A549 treated with AZD2906 at 1 μM for 4 hours (cell line): ENCODE results near the gene GAS2. TPM values are rescaled to one million over a fixed set of nuclear protein-coding genes. Genes with fewer than 3 reads are reported as not detected.

Source experiments
- total RNA-seq: library from RNA; stranded (reverse); fragments of 200-300 nt; extraction: Qiagen RNA extraction; gene quantifications from 5 replicates; pipeline ENCODE4 v1.2.3, GENCODE V29; 2022

Gene GAS2
- total RNA-seq = 0.52 to 0.91 TPM (median 0.76 TPM) in 5 replicates

DNA sequence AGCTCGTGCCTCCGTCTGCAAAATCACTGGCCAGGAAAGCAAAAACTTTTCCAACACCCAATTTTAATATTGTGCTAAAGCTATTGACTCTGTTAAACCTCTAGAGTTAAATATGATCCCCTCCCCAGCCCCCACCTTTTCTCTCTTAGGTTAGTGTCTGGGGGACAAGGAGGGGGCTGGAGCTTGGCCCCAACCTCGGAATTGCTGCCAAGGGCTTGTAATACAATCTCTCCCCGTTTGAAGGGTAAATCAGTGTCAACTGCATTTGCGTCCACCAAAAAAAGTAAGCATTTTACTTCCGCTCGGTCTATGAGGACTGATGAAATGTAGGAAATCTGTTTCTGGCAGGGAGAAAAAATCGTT, at the start of gene GAS2:
TSS of gene GAS2 (plus strand) at position 287 of the 363 bp plus-strand sequence. CDS start 8,259 bp downstream, outside the sequence.

DNA sequence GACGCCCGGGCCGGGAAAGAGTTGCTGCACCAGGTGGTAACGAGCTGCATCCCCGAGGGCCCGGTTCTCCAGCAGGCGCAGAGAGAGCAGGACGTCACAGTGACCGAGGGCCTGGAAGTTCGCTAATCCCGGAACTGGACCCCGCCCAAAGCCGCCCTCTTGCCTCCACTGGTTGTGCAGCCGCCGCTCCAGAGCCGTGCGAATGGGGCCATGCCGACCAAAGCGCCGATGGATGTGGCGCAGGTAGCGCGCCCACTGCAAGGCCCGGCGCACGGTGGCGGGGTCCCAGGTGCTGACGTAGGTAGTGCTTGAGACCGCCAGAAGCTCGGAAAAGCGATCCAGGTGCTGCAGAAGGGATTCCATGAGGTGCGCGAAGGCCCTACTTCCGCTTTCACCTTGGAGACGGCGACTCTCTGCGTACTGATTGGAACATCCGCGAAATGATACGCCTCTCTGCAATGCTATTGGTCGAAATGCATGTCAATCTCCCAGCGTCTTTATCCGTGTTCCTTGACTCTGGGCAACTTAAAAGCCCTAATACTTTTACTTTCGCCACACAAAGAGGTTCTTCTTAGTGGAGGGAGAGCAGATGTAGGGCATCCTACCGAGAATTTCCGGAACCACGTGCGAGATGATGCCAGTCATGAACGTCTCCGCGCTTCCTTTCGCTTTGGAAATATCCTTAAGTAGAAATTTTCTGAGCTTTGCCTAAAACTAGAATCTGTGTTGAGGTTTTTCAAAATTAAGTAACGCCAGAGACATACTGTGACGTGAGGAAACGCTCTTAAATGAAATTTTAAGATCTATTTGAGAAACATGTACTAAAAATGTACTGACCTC, 40.7 kb upstream of the GAS2 start, which contains the start of gene FANCF:
TSS of gene FANCF (minus strand) at position 376 of the 840 bp plus-strand sequence. CDS start at position 363, 13 bp downstream.

DNA sequence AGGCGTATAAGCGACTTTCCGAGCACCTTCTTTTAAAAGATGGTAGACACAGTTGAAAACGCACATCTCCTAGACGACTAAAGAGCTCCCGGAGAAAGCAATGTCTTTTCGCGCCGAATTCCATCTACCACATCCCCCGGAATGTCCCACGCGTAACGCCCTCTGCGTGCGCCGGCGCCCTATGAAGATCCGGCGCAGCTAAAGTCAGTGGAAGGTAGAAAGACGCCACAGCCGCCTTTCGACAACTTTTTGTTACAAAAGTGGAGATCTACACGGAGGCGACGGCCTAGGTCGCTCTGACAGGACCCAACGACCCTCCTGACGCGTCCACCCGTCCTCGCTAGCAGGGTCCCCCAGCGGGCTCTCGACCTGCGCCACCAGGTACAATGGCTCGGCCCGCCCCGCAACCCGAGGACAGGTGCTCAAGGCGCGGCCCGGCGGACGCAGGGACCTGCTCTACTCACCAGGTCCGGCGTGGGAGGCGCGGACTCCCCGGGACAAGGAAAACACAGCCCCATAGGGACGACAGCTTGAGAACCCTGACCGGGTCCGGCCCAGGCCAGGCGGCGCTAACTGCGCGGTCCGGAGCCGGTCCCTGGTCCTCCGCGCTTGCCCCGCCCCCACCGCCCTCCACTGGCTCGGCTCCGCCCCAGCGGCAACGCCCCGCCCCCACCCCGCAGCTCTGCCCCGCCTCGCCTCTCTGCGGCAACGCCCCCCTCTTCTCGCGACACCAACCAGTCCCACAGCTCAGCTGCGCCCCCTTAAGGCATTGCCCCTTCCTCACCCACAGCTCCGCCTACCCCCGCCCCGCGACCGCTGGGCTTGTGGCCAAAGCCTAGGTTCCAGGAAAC, 163.0 kb downstream of the GAS2 start, which contains the start of gene SVIP:
TSS of gene SVIP (minus strand) at position 571 of the 851 bp plus-strand sequence. CDS start at position 518, 53 bp downstream.

DNA sequence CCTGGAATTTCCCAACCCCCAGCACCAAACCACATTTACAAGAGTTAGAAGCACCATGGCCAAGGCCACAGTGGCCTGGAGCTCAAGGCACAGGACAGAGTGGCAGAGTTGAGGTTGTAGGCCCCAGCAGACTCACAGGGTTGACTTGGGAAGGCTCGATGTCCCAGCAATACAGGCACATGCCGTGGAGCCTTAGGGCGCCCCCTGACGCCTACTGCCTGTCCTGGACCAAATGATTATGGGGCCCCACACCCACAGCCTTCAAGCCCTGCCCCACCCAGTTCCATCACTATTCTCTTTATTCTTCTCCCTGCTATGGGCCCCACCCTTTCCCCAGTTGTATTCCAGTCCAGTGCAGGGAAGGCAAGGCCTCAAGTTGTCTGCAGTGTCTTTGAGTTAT, 193.8 kb downstream of the GAS2 start, which contains the start of gene CCDC179:
TSS of gene CCDC179 (minus strand) at position 234 of the 400 bp plus-strand sequence. CDS start at position 181, 53 bp downstream.

Other genes with a start within 250 kb of the GAS2 start
- gene FANCF, start 40.8 kb upstream of the GAS2 start, total RNA-seq = 6.2 to 8.7 TPM (median 7.4 TPM) in 5 replicates
- gene SVIP, start 163.2 kb downstream of the GAS2 start, total RNA-seq = 6.9 to 13.4 TPM (median 12.6 TPM) in 5 replicates
- not detected in 5 replicates for gene CCDC179, start 193.9 kb downstream of the GAS2 start, total RNA-seq